GM21737 (cell line): ENCODE data around the gene SLC25A29.
A peak's percentile ranks its signal among the peaks of the same experiment; 100 is the strongest.
"Not testable (repeated sequence)": the region's sequence is repeated elsewhere in the genome, so short reads cannot be mapped to it uniquely, and the experiment has no call there.

ENCODE experiments used
- ATAC-seq: cut with Tn5 transposase; IDR thresholded peaks from one replicate; pipeline ENCODE4 v1.9.1; 2021; ENCODE audit warnings: mild to moderate bottlenecking, moderate library complexity; ENCODE audit not compliant: unreplicated experiment

Gene SLC25A29, protein sequence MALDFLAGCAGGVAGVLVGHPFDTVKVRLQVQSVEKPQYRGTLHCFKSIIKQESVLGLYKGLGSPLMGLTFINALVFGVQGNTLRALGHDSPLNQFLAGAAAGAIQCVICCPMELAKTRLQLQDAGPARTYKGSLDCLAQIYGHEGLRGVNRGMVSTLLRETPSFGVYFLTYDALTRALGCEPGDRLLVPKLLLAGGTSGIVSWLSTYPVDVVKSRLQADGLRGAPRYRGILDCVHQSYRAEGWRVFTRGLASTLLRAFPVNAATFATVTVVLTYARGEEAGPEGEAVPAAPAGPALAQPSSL

DNA sequence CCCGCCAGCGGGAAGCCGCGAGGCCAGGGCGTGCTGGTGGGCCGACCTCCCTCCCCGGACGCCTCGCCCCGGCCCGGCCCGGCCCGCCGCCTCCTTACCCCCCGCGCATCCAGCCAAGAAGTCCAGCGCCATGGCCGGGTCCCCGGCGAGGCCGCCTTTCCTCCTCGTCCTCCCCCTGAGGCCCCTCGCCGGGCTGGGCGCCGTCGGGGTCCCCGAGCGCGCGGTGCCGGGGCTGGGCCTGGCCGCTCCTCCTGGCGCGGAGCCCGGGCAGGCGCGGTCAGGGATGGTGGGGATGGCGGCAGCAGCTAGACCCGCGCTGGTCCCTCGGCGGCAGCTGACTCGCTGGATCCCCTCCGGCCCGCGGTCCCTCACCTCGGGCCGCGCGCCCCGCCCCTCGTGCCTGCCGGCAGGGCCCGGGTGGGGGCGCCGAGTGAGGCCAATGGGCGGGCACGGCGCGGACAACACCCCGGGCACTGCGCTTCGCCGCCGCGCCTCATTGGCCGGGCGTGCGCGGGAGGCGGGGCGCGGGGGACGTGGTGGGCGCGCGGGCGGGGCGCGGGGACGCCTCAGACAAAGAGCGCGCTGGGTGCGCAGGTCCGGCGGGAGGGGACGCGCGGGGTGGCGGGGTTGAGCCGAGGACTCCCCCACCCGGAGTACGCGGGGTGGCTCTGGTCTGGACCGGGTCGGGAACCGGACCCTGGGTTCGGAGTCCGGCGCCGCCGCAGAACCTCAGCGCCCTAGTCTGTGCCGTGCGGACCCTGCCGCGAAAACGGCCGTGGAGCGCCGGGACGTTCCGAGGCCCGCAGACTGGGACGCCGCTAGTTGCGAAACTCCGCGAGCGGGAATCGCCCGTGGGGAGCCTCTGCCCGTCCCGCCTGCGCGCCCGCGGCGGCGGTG lies at the start of gene SLC25A29:
SLC25A29 (minus strand) TSS at position 344 of the 897 bp plus-strand sequence; CDS start at position 132, 212 bp downstream.
- peak; percentile 89 for ATAC-seq

DNA sequence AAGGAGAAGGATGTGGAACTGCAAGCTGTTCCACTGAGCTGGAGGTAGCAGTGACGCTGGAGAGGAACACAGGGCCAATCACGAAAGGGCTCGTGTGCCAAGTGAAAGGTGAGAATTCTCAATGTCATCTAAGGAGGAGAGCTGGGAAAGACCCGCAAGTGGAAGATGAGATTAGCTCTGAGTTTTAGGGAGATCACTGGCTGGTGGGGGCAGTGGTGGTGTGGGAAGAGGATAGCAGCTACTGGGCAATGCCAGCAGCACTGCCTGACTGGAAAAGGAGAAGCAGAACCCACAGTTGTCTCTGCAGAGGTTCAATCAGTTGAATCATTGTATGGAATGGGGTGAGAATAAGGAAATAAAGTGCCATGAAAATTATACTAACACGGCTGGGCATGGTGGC lies 44.7 kb upstream of the SLC25A29 start:
- ATAC-seq: no peak

DNA sequence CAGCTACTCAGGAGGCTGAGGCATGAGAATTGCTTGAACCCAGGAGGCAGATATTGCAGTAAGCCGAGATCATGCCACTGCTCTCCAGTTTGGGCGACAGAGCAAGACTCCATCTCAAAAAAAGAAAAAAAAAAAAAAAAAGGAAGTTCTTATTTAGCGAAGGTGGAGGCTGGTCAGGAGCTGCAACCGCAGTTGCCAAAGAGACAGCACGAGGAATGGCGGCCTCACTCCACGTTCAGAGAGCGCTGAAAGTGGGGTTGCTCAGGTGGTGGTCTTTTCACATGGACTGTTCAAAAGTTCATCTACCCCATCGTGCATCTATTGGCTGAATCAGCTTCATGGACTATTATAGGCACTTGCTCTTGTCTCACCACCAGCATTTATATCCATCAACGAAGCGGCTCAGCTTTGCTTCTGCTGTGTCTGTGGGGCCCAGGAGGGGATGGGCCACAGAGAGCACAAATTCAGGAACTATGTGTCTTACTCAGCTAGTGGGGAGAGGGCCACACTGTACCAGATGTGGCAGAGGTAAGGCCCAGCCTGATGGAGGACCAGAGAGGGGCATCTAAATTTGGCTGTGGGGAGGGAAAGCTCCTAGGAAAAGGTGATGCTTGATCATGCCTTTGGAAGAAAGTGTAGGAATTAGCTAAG lies 44.2 kb upstream of the SLC25A29 start:
- ATAC-seq: no peak

DNA sequence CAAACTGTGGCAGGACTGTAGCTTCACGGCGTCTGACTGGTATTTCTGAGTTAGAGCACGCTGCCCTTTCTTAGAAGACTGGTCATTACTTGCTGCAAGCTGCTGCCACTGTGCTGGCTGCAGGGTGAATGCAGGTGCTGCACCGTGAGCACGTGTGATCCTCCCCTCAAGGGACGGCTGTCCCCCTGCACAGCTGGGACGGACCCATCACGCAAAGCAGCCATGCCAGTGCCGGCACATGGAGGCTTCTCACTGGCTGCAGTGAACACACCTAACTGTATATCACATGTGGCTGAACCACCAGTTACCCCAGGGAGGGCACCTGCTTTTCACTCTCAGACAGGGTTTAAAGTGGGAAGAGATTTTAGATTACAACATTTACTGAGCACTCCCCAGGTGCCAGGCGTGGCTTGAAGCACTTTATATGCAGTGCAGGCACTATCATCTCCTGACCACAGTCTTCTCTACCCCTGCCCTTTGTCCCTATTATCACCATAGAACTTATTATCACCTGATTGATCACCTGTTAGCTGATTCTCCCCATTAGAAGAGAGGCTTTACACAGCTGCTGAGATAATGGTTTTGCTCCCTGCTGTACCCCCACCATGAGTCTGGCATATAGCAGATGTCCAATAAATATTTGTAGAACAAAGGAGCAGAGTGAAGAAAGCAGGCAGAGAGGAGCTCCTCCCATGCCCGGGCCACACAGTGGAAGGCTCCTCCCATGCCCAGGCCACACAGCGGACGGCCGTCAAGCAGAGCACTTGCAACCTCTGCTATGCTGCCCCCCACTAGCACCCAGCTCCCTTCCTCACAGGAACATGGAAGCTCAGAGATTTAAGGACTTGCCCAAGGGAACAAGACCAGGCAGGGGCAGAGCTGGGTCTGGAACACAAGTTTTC lies 42.8 kb upstream of the SLC25A29 start:
- no peak for ATAC-seq

DNA sequence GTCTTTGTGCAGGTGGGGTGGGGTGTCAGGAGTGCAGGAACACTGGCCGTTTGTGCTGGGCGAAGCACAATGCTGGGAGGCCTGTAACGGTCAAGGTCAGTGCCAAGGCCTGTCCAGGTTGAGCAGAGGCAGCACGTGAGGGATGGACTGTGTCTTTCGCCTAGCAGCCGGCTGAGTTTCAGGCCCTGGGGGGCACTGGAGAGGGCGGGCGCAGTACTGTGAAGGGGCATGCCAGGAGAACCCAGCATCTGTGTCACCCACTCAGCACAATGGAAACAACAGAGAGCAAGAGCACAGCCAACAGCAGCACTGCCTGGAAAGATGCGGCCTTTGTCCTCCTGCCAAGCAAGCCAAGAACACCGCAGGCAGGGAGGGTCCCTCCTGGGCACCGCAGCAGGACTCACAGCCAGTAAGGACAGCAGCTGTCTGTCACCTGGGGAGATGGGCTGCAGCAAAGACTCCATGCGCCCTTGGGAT lies 42.0 kb upstream of the SLC25A29 start:
- ATAC-seq: no peak

DNA sequence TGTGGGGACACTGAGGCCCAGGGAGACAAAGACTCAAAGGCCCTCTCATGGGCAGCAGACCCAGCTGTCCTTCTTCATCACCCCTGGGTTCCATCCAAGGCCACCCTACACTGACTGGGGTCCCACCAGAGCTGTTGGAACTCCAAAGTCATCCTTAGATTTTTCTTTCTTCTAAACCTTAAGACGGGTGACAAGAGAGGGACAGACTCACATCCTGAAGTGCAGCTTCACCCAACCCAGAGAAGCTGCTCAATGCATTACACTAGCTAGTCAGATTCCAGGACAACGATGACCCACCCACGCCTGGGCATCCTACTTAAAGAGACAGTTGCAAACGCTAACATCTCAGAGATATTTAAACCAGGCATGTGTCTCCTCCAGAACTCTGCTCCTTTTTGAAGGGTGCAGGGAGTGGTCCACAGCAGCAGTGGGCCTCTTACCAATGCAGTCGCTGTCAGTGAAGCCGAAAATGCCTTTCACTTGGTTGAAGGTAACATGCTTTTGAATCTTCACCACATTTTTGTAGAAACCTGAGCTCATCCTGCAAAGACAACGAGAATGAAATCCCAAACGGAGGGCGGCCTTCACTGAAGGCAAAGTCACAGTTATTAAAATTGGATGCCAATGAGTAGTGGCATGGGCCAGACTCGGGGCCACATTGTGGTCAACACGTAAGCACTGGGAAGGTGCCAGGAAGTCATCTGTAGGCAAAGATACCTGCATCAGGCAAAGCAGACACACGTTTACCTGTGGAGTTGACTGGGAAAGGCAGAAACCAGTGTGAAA lies 40.3 kb upstream of the SLC25A29 start:
- ATAC-seq: no peak

DNA sequence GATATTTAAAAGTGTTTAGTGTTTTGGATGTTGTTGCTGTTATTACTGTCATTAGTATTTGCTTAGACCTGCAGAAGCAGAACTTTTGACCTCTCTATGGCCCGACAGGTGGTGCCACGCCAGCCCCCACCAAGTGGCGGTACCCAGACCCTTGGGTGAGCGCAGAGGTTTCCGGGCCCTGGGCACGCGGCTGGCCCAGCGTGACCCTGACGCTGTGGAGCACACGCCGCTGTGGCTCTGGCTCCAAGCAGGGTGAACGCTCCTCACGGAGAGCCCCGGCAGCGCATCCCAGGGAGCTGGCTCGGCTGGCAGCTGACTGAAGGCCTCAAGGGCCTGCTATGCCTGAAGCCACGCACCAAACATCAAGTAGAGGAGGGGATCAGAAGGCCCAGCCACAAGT lies 39.5 kb upstream of the SLC25A29 start:
- ATAC-seq: no peak

DNA sequence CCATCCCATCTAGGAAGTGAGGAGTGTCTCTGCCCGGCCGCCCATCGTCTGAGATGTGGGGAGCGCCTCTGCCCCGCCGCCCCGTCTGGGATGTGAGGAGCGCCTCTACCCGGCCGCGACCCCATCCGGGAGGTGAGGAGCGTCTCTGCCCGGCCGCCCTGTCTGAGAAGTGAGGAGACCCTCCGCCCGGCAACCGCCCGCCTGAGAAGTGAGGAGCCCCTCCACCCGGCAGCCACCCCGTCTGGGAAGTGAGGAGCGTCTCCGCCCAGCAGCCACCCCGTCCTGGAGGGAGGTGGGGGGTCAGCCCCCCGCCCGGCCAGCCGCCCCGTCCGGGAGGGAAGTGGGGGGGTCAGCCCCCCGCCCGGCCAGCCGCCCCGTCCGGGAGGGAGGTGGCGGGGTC lies 38.4 kb upstream of the SLC25A29 start:
- not testable (repeated sequence) for ATAC-seq

DNA sequence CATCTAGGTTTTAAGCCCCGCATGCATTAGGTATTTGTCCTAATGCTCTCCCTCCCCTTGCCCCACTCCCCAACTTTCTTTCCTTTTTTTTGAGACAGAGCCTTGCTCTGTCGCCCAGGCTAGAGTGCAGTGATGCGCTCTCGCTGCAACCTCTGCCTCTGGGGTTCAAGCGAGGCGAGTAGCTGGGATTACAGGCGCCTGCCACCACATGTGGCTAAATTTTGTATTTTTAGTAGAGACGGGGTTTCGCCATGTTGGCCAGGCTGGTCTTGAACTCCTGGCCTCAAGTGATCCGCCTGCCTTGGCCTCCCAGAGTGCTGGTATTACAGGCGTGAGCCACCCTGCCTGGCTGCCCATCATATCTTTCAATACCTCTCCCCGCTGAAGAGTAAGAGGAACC lies 36.6 kb upstream of the SLC25A29 start:
- not testable (repeated sequence) for ATAC-seq

DNA sequence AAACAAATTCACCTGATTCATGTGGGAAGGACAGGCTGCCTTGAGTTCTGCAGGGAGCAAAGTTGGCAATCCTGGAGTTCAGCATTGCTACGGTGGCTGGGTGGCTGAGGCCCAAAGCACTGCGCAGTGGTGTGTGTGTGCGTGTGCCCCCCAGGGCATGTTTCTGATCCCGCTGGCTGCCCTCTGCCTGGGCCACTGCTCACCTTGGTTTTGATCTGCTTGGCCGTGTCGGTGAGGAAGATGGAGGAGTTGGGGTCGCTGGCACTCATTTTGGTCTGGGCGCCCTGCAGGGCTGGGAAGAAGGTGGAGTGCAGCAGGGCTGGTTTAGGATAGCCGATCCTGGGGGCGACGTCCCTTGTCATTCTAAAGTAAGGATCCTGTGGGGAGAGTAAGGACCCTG lies 36.0 kb upstream of the SLC25A29 start:
- ATAC-seq: no peak

DNA sequence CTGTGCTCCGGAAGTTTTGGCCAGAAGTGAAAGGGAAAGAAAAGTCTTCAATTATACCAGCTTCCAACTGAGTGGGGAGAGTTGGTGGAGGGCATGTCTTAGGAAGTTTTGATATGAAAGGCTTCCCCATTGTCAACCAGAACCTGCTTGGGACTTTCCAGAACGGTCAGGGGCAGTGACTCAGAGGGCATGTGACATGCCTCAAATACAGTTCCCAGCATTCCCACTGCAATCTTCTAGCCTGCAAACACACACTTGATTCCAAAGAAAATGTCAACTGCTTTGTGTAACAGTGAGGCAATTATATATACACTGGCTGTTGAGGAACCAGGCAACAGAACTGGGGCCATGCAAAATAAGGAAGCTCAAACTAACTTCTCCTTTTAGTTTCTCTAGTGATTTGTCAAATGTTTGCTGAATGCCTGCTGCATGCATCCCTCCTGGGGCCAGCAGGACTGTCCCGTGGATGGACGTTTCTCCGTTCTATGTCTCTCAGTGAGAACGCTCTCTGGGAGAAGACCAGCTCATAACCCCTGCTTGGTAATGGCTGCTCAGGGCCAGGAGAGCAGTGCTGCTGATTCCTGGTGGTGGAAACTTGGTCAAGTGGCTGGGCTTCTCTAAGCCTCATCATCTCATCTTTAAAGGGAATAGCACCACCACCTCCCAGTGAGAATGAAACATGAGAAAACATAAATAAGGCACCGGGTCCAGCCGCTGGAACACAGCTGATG lies 35.2 kb upstream of the SLC25A29 start:
- no peak for ATAC-seq

DNA sequence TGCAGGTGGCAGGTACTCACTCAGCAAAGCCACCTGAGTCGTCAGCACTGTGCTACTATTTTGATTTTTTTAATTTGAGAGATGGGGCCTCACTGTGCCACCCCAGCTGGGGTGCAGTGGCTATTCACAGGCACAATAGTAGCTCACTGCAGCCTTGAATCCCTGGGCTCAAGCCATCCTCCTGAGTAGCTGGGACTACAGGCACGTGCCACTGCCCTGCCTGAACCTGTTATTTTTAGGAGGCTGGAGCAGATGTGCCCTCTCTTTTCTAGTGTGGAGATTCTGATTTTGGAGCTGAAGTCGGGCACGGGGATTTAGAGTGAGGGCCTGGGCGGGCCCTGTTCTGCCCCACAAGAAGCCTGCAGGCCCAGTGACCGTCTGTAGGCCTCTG lies 34.2 kb upstream of the SLC25A29 start:
- no peak for ATAC-seq

DNA sequence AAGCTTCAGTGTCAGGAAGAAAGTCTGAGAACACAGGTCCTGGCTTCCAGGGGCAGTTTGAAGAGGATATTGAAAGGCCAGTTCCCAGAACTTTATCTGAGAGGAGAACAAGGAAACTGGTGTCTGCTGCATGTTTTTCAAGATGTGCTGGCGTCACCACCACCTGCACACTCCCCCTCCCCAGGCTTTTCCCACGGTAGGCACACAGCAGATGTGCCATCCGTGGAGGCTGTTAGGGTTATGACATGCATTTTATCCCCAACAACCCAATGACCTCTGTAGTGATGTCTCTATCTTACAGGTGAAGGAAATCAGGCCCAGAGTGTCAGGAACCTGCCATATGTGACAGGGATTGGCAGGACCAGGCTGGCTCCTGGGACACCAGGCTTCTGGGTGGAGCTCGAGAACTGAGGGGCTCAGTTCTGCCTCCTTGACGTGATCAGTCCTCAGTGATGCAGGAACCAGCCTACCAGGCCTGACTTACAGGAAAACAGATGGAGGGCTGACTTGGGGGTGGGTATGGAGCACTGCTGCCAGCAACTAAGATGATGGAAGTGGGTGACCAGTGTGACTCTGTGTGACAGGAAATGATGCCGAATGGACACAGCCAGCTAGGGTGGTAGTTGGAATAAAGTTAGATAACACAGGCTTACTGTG lies 33.6 kb upstream of the SLC25A29 start:
- no peak for ATAC-seq

DNA sequence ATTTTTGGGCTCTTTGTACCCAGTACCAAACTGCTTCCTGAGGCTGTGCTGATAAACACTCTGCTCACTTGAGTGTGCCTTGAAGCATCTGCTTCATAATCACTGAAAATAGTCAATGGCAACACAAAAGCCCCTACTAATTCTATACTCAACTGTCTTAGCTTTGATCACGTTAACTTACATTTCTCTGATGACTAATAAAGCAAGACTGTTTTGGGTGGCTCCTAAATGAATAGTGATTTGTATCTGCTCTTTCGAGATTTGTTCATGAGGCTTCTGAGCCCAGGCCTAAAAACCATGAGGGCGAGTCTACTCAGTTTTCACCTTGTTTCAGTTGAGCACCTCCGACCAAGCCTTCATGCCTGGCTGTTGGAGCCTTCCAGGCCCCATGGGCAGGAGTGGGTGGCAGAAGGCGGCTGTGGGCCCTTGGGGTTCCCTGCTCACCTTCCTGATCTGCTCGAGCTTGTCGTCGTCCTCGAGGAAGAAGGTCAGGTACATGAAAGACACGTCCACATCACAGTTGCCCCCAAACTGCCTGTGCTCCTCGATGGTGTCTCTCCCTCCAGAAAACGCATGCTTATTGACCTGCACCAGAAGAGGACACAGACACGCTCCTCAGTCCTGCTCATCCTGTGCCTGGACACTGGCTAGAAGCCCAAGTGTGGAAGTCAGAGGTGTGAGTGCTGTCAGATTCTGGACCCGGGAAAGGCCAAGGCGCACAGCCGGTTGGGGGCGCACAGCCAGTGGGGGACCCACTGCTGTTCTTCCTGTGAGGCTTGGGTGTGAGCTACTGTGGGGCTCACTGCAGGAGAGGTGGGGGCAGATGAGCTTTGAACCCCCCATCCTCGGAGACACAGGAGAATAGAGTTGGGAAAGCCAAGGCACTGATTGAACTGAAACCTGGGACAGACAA lies 30.6 kb upstream of the SLC25A29 start:
- ATAC-seq: no peak

DNA sequence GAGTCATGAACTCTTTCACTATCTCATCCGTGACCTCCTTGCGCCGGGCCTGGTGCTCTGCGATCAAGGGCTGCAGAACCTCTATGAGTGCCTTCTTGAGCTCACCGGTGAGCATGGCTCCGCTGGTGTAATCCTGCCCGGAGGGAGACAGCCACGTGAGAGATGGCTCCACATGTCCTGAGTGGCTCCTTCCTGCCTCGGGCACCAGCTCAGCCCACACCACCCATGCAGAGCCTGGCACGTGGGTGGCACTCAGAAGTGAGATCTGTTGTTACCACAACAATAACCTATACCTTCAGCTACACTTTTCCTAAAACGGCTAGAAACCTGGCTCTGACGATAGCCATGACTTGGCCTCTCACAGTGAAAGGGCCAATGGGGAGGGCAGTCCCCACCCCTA lies 28.7 kb upstream of the SLC25A29 start:
- no peak for ATAC-seq

DNA sequence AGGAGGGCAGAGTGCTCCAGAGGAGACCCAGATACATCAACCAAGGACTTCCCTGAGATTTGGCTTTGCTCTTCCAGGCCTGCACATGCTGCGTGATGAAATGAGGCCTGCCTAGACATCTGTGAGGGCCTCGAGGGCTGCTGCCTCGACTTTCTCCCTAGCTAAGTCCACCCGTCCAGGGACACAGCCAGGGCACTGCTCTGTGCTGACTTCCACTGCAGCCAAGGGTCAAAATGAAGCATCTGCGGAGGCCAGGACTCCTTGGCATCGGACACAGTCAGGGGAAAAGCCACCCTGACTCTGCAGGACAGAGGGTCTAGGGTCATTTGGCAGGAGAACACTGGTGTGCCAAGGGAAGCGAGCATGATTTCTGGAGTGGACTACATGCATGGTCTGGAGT lies 27.6 kb upstream of the SLC25A29 start:
- no peak for ATAC-seq

DNA sequence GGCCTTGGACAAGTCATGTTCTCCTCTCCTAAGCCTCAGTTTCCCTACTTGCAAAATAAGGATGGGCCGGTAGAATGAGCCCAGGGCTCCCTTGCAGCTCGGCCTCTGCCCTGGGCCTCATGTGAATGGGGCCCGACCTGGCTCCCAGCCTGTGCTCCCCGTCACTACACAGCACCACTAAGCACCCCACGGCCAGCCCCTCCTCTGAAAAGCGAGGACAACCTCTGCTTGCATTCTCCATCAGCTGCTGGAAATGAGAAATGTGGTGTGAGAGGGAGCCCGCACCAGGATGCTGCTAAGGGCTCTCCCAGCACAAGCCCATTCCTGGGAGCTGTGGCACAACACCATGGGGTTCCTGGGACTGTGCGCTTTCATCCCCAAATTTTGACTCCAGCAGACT lies 27.1 kb upstream of the SLC25A29 start:
- no peak for ATAC-seq
